Activated CD4-positive, CD25-positive, alpha-beta regulatory T cell treated with anti-CD3 and anti-CD28 coated beads, Interleukin-2, amount 50 U/mL, for 24 hours (primary cell): Measurements from ENCODE around the gene MSTN.
"Not testable (repeated sequence)": the region's sequence is repeated elsewhere in the genome, so short reads cannot be mapped to it uniquely, and the experiment has no call there.

Experiments used
- ATAC-seq, 2 donors: fragments of 150-1000 bp; cut with Tn5 transposase; one replicate each; pipeline ENCODE4 v1.10.0; 2021; ENCODE audit warnings: mild to moderate bottlenecking in 1 of 2, moderate library complexity in 1 of 2

MSTN gene

GRCh38 chr2:190062053-190062452, 476 bp downstream of the MSTN start:
- ATAC-seq, result no peak

DNA sequence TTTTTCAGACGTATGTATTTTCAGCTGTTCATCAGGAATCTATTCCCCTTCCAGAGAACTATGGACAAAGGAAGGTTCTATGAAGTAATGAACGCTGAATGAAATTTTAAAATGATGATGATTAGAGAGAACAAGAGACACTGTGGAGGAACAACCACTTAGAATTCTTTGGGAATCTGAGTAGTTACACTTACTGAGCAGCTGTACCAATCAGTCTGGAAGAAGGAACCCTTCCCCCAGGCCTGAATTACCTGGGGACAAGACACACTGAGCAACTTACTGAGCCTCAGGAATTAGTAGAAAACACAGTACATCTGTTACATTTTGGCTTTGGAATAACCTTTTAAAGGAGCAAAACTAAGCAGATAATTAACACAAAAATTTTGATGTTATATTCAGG, 1.9 kb downstream of the MSTN start:
- no peak for ATAC-seq

- ATAC-seq, result no peak
These were observed 2.5 kb downstream of the MSTN start for GRCh38 chr2:190060019-190060418.

DNA sequence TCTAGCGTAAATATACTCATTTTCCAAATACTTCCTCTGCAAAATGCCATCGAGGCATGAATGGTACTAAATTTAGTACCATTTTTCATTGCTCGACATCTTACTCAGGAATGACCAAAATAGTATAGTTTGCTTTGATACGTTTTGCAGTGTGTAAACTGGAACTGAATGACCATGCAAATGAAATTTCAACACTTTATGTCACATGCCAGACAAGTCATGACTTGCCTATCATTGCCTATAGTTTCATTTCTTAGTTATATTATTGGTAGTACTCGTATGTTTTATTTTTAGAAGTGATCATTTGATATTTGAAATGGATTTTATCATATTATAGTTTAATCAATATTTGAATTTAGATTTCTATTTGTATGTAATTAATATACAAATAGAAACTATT, 9.1 kb downstream of the MSTN start:
- ATAC-seq, result no peak

DNA sequence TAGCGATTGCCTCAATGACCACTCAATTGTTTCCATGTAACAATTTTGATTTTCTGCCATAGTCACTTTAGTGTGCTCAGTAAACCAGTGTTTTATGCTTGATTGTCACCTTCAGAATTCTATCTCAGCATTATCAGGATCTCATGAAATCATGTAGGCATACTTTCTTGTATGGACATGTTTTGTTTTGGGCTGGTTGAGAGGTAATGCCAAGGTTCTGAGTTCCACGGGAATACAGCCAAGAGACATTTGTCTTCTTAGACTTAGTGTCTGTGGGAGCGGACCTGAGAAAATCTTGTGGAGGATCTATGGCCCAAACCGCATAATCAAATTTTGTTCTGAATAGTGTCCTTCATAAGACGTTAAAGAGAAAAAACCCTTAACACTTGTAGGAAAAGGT, 10.2 kb downstream of the MSTN start:
- no peak for ATAC-seq

DNA sequence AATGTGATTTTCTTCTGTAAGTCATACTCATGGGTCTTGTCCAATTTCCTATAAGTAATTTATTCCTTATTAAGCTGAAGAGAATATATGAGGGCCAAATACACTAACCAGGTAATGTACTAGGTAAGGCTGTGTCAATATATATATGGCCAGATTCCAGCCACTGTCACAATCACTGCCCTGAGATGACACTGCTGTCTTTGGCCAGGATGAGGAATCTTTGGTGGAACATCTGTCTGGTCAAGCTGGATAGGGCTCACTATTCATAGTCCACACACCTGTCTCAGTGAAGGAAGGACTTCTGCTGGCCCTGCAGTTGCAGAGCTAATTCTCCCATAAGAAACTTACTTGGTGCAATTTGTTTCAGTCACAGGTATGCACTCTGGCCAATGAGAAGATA, 11.3 kb downstream of the MSTN start:
- no peak for ATAC-seq

DNA sequence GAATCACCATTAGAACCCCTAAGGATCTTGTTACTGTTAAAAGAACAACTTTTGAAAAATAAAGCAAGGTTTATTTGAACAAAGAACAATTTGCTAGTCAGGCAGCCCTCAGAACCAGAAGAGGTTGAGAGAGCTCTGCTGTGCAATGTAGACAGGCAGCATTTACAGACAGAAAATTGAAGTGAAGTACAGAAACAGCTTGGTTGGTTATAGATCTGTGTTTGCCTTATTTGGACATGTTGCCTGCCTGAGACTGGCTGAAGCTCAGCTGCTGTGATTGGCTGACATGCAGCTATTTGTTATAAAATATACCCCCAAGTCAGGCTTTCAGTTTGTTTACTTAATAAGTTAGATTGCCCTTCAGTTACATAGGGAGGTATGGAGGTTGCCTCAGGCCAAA, 12.5 kb downstream of the MSTN start:
- ATAC-seq, result no peak

DNA sequence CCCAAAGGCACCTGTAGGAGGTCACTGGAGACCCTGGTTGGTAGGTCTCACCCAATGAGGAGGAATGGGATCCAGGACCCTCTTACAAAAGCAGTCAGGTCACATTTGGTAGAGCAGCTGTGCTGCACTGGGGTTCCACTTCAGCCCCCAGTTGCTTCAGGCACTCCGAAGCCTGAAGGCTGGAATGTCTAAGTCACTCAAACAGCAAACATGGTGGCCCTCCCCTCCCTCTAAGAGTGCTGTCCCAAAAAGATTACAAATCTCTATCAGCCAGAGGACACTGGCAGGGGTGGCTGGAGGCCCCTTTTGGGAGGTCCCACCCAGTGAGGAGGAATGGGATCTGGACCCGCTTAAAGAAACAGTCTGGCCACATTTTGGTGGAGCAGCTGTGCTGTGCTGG, 17.7 kb downstream of the MSTN start:
- ATAC-seq, result no peak

- no peak for ATAC-seq
These were observed 19.1 kb downstream of the MSTN start for GRCh38 chr2:190043441-190043840.

- no peak for ATAC-seq
These were observed 26.5 kb downstream of the MSTN start for GRCh38 chr2:190036071-190036470.

GRCh38 chr2:190034417-190034816, 28.1 kb downstream of the MSTN start:
- not testable (repeated sequence) for ATAC-seq

GRCh38 chr2:190031969-190032618, 30.4 kb downstream of the MSTN start:
- ATAC-seq, result no peak

- ATAC-seq, result no peak
These were observed 38.7 kb downstream of the MSTN start for GRCh38 chr2:190023860-190024259.

DNA sequence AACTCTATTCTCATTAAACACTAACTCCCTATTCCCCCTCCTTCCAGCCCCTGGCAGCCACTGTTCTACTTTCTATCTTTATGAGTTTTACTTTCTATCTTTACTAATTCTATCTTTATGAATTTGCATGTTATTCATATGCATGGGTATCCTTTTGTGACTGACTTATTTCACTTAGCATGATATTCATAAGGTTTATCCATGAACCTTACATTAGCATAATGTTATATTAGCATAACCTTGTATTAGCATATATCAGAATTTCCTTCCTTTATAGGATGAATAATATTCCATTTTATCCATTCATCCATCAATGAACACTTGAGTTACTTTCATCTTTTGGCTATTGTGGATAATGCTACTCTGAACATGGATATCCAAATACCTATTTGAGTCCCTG, 41.8 kb downstream of the MSTN start:
- ATAC-seq, result no peak

- ATAC-seq, result no peak
These were observed 44.7 kb downstream of the MSTN start for GRCh38 chr2:190017837-190018236.

GRCh38 chr2:190015969-190016368, 46.6 kb downstream of the MSTN start:
- not testable (repeated sequence) for ATAC-seq
